Mucosa of gallbladder (tissue), 1 donor: ENCODE results near the gene ARHGEF16. TPM values are rescaled to one million over a fixed set of nuclear protein-coding genes. Genes with fewer than 3 reads are reported as not detected.

Experiments used
- total RNA-seq: library from RNA; stranded (reverse); gene quantifications from one replicate; pipeline ENCODE4 v1.2.1, GENCODE V29; 2021
- donor health status: DM: no; HTN: no; CAD: no.

The ARHGEF16 gene
- total RNA-seq, 1 donor from 2014 or later = 81.4 TPM

Other genes with a start within 250 kb of the ARHGEF16 start
- gene MEGF6, start 156.8 kb downstream of the ARHGEF16 start, total RNA-seq = 43.4 TPM
- gene TPRG1L, start 170.3 kb downstream of the ARHGEF16 start, total RNA-seq = 96.5 TPM
- 21.6 TPM for gene WRAP73, start 195.4 kb downstream of the ARHGEF16 start, total RNA-seq
- 0.17 TPM for gene TP73, start 197.9 kb downstream of the ARHGEF16 start, total RNA-seq